ENCODE results near the gene GRIK1. TPM values are rescaled to one million over a fixed set of nuclear protein-coding genes. Genes with fewer than 3 reads are reported as not detected.

Gene GRIK1
- total RNA-seq, 4 donors from 2014 or later: 0.15 to 0.29 (median 0.27) TPM; not detected in 1

DNA sequence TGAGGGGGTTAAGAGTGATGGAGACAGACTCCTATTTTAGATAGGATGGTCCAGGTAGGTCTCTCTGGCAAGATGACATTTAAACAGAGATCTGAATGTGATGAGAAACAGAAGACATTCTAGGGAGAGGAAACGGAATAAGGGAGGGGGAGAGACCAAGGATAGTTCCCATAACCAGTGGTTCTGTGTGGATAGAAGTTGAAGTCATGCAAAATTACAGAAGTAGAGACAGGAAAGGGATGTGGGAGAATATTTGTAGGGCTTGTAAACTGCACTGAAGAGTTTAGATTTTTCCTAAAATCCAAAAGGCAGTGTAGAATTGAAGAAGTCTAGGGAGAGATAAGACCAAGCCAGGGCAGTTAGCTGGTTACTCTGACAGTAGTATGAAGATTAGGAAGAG is 200.6 kb downstream of the GRIK1 start:
- H3K4me3 ChIP-seq (replicated peaks in 1 of 3): no peak overlapping the region
- TF ChIP-seq CTCF (IDR thresholded peaks at IDR 0.05): no peak
- no peak for TF ChIP-seq POLR2A (IDR thresholded peaks at IDR 0.05)
- 63 to 80% methylated on average over 1 of the region's 1 CpG for WGBS, 2 donors

DNA sequence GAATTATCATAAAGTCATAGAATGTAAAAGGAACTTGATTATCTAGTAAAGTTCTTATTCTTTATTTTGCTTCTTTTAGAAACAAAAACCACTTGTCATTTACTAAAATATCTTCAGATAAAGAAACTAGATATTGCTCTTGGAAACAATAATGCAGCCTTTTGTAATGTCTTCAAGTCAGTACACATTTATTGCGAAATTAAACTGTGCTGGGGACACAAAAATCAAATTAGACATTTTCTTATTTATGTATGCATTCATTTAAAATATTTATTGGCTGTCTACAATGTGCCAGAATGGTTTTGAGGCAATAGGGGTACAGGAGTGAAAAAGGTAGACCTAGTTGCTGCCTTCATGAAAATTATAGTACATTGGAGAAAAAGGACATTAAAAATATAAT is 201.1 kb downstream of the GRIK1 start:
- no peak overlapping the region for H3K27ac ChIP-seq
- intact Hi-C loops (cut with DNase I): no loop called here
- no peaks in the 10 kb centered on the region for H3K27me3 ChIP-seq
- H3K36me3 ChIP-seq: no peaks in the 10 kb centered on the region
- WGBS, 2 donors: 89 to 92% methylated on average over 1 of the region's 1 CpG
- no peak for DNase-seq
- TF ChIP-seq CTCF (IDR thresholded peaks at IDR 0.05) (no peak), POLR2A (IDR thresholded peaks at IDR 0.05) (no peak)
- no peaks in the 10 kb centered on the region for H3K4me1 ChIP-seq
- H3K4me3 ChIP-seq (replicated peaks in 1 of 3): no peak overlapping the region
- H3K9me3 ChIP-seq: no peaks in the 10 kb centered on the region

More for the DNA sequence above, 200.6 kb downstream of the GRIK1 start:
- intact Hi-C loops (cut with DNase I): no loop called here
- Histone ChIP-seq H3K9me3 (no peaks in the 10 kb centered on the region), H3K27ac (no peak overlapping the region), H3K36me3 (no peaks in the 10 kb centered on the region), H3K4me1 (no peaks in the 10 kb centered on the region), H3K27me3 (no peaks in the 10 kb centered on the region)
- no peak for DNase-seq

GRCh38 chr21:29737186-29737585 is 202.6 kb downstream of the GRIK1 start:
- TF ChIP-seq POLR2A (IDR thresholded peaks at IDR 0.05) (no peak), CTCF (IDR thresholded peaks at IDR 0.05) (no peak)
- Histone ChIP-seq H3K4me3 (replicated peaks in 1 of 3) (no peak overlapping the region), H3K27me3 (no peaks in the 10 kb centered on the region), H3K36me3 (no peaks in the 10 kb centered on the region), H3K9me3 (no peaks in the 10 kb centered on the region), H3K27ac (no peak overlapping the region), H3K4me1 (no peaks in the 10 kb centered on the region)
- no peak for DNase-seq
- 12 to 17% methylated on average over 5 of the region's 5 CpGs for WGBS, 2 donors
- intact Hi-C loops (cut with DNase I): no loop called here

- Histone ChIP-seq H3K4me1 (no peaks in the 10 kb centered on the region), H3K36me3 (no peaks in the 10 kb centered on the region), H3K9me3 (no peaks in the 10 kb centered on the region), H3K27me3 (no peaks in the 10 kb centered on the region), H3K4me3 (replicated peaks in 1 of 3) (no peak overlapping the region), H3K27ac (no peak overlapping the region)
- no peak for DNase-seq
- intact Hi-C loops (cut with DNase I): no loop called here
- TF ChIP-seq POLR2A (IDR thresholded peaks at IDR 0.05) (no peak), CTCF (IDR thresholded peaks at IDR 0.05) (no peak)
- 77 to 79% methylated on average over 1 of the region's 1 CpG for WGBS, 2 donors
Measured at GRCh38 chr21:29730281-29730680, 209.5 kb downstream of the GRIK1 start.

GRCh38 chr21:29726044-29726443 is 213.8 kb downstream of the GRIK1 start:
- no peak overlapping the region for H3K4me3 ChIP-seq (replicated peaks in 1 of 3)
- no peaks in the 10 kb centered on the region for H3K27me3 ChIP-seq
- no peak for TF ChIP-seq POLR2A (IDR thresholded peaks at IDR 0.05)
- intact Hi-C loops (cut with DNase I): no loop called here
- no peaks in the 10 kb centered on the region for H3K36me3 ChIP-seq
- no peaks in the 10 kb centered on the region for H3K4me1 ChIP-seq
- H3K27ac ChIP-seq: no peak overlapping the region
- no peaks in the 10 kb centered on the region for H3K9me3 ChIP-seq
- no peak for DNase-seq

Data from thyroid gland (tissue), 4 donors.